HG03066 (cell line): Measurements from ENCODE around the gene IL13.

Experiments used
- ATAC-seq: cut with Tn5 transposase; IDR thresholded peaks from one replicate; pipeline ENCODE4 v1.9.1; 2021; ENCODE audit warnings: low read depth; ENCODE audit not compliant: unreplicated experiment

Gene IL13

GRCh38 chr5:132669455-132669820 is 11.5 kb downstream of the IL13 start:
- ATAC-seq: no peak

- no peak for ATAC-seq
Observed at GRCh38 chr5:132669966-132670882, 12.3 kb downstream of the IL13 start.

DNA sequence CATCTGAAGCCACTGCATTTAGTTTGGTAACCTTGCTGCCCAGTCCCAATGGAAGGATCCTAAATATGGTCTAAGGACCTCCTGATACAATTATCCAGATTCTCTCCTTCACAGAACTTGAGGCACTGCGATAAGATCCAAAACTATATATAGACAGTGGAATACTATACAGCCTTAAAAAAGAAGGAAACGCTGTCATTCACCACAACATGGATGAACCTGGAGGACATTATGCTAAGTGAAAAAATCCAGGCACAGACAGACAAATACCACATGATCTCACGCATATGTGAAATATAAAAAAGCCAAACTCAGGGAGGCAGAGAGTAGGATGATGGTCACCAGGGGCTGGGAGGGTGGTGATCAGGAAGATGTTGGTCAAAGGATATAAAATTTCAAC is 13.0 kb downstream of the IL13 start:
- ATAC-seq: no peak

- ATAC-seq: no peak
Observed at GRCh38 chr5:132673488-132673887, 15.5 kb downstream of the IL13 start.

DNA sequence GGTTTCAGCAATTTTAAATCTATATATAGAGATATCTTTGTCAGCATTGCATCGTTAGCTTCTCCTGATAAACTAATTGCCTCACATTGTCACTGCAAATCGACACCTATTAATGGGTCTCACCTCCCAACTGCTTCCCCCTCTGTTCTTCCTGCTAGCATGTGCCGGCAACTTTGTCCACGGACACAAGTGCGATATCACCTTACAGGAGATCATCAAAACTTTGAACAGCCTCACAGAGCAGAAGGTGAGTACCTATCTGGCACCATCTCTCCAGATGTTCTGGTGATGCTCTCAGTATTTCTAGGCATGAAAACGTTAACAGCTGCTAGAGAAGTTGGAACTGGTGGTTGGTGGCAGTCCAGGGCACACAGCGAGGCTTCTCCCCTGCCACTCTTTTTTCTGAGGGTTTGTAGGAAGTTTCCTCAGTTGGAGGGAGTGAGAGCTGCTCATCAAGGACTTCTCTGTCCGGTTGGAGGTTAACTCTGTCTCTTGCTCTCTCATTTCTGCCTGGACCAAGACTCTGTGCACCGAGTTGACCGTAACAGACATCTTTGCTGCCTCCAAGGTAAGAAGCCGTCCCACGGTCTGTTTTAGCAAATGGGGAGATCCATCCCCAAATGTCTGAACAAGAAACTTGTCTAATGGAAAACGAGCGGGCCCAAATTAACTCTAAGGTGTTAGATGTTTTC is 16.1 kb downstream of the IL13 start, which contains the start of gene IL4:
Gene IL4 (plus strand): TSS at position 51 of the 692 bp plus-strand sequence. CDS start 62 bp downstream, at position 113.
- no peak for ATAC-seq

GRCh38 chr5:132674671-132675506 is 16.9 kb downstream of the IL13 start:
- ATAC-seq: peak; percentile 72

DNA sequence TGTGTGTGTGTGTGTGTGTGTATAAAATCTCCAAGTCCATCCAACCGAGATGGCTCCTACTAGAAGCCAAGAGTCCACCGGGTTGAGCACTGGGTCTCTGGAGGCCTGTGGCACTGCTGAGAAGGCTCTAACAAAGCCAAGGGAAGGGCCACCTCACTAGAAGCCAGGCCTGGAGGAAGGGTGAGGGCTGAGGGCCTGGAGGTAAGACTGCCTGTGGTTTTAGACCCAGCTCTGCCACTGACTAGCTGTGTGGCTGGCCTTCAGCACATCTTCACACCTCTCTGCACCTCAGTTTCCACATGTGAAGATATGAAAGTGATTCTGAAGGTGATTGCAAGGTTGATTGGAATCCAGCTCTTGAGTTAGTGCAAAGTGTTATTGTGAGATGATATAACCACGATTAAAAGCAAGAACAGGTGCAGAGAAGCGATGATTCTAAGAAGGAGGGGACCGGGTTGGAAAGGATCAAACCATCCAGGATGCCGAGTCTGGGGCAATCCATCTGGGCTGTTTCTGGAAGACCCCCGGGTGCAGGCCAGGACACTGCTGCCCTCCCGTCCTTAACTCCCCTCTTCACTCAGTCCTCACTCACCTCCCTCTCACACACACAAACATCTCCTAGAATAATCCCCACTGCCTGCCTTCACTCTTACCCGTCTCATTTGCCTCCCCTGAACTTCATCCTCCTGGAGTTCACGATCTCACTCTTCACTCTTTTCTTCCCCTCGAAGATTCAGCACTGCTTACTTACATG is 18.1 kb downstream of the IL13 start:
- ATAC-seq: no peak

DNA sequence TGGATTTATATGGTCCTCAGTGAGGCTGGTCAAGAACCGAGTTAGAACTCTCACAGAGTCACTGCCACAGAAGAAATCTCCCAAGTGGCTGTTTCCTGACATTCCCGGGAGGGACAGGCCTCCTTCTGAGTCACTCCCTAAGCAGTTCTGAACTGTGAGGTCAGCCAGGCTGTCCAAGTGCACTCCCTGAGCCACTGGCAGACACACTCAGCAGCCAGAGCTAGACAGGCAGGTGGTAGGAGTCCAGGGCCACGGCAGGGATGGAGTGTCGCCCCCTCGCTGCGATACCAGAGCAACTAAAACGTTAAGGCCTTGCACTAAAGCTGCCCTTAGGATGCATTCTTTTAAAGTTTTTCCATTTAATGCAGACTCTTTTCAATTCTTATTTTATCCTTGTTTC is 19.2 kb downstream of the IL13 start:
- no peak for ATAC-seq

DNA sequence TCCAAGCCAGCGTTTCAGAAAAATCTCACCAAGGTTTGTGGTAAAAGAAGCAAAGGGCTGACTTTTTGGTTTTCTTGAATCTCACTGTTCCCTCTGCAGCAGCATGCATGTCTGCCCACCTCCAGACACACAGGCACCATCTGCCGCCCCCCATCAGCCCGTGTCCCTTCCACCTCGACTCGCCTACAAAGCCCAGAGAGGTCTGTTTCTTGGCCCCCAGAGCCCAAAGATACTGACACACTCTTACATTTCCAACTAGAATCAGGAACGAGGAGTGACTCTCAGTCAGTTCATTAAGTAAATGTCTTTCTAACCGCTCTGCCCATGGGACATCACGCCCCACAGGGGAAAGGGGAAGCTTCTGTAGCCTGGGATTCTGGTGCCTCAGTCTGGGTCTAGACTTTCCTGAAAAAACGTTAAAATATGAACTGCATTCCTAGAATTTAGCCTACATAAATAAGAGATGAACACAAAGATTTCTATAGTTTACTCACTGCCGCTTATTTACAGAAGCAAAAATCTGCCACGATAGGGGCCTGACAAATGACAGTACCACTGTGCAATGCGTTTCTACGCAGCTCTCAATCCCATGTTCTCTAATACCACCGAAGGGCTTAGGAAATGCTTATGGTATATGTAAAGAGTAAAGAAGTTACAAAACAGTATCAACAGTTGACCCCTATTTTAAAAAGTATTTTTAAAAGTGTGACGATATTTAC is 19.9 kb downstream of the IL13 start:
- ATAC-seq: no peak

- ATAC-seq: no peak
Observed at GRCh38 chr5:132678735-132679134, 20.8 kb downstream of the IL13 start.

DNA sequence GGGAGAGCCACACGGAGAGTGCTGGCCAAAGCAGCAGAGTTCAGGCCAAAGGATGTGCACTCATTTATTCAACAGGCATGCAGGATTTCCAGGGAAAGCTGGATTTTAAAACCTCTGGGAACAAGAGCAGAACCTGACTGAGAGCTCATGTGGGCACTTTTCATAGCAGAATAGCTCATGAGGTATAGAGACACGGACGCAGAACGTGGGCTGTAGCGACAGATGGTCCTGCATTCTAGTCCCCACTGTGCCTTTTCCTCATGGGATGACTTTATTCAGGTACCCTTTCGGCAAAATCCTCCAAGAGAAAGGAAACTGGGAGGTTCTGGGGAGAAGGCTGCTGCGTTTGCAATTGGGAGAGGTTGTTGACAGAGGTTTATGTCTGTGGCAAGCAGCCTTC is 21.2 kb downstream of the IL13 start:
- ATAC-seq: no peak

GRCh38 chr5:132679717-132680380 is 21.9 kb downstream of the IL13 start:
- no peak for ATAC-seq

- ATAC-seq: no peak
Observed at GRCh38 chr5:132680780-132681475, 23.0 kb downstream of the IL13 start.

- no peak for ATAC-seq
Observed at GRCh38 chr5:132681476-132681831, 23.5 kb downstream of the IL13 start.

- ATAC-seq: no peak
Observed at GRCh38 chr5:132681983-132682382, 24.0 kb downstream of the IL13 start.

DNA sequence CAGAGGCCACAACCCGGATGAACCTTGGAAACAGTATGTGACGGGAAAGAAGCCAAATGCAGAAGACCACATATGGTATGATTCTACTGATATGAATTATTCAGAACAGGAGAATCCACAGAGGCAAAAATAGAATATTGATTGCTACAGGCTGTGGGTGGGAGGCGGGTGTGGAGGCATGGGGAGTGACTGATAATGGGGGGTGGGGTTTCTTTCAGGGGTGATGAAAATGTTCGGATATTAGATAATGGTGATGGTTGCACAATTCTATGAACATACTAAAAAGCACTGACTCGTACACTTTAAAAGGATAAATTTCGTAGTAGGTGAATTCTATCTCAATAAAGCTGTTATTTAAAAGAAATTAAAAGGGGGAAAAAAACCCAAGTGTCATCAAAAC is 26.5 kb downstream of the IL13 start:
- ATAC-seq: no peak

DNA sequence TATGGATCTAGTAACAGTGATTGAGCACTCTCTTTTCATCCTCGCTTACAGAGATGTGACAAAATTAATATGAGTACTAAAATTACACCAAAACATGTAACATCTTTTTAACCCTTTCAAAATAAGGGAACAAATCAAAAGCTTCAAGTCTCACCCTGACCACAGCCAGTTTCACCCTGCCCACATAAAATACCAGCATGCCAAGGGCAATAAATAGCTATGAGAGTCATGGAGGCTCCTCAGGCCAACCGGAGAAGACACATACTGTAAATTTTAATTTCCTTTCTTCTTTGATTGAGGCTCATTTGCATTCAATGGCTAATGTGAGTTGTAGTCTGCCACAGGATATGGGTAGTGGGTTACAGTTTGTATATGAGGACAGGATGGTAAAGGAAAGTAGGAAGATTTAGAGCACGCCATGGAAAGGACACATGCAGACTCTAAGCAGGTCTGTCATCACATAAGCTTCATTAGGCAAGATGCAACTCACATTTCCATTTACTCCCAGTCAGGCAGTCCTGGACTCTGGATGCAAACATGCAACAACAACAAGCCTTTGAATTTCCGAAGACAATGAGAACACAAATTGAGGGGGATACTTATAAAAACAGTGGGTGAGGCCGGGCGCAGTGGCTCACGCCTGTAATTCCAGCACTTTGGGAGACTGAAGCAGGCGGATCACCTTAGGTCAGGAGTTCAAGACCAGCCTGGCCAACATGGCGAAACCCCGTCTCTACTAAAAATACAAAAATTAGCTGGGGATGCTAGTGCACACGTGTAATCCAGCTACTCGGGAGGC is 27.1 kb downstream of the IL13 start:
- ATAC-seq: no peak

- ATAC-seq: no peak
Observed at GRCh38 chr5:132686193-132686592, 28.2 kb downstream of the IL13 start.
